Measurements from ENCODE around the gene DBR1.

GRCh38 chr3:138186803-138187295 is 12.1 kb upstream of the DBR1 start:
- TF ChIP-seq POLR2A (IDR thresholded peaks at IDR 0.05) (no peak), CTCF (IDR thresholded peaks at IDR 0.05) (no peak), POLR2AphosphoS5 (IDR thresholded peaks at IDR 0.05) (no peak)
